ENCODE results near the gene EIF4G3. TPM values are rescaled to one million over a fixed set of nuclear protein-coding genes. Genes with fewer than 3 reads are reported as not detected.
"Not testable (repeated sequence)": the region's sequence is repeated elsewhere in the genome, so short reads cannot be mapped to it uniquely, and the experiment has no call there.

Gene EIF4G3
- total and polyA plus RNA-seq, 9 of the 15 experiments (the other 6 are each of a cell fraction or from before 2014, with no cell fraction given): 6.7 to 40.5 (median 32.1) TPM

- peak; percentile 90 for TF ChIP-seq ATF3 (IDR thresholded peaks at IDR 0.05)
- not testable (repeated sequence) for TF ChIP-seq ATF3 (CRISPR knock-in tag; conservative IDR thresholded peaks at IDR 0.05); NR2C2 (CRISPR knock-in tag; IDR thresholded peaks at IDR 0.05); TOE1 (CRISPR knock-in tag; IDR thresholded peaks at IDR 0.05; ENCODE audit: borderline replicate concordance, low read depth)
- peak; percentile 32 for TF ChIP-seq DACH1 (IDR thresholded peaks at IDR 0.05; ENCODE audit: partially characterized antibody)
- peak; percentile 70 to 73 for TF ChIP-seq NRF1 (conservative IDR thresholded peaks at IDR 0.05 in 1 of 2, IDR thresholded peaks at IDR 0.05 in 1 of 2)
- TF ChIP-seq TFAP4 (CRISPR knock-in tag; IDR thresholded peaks at IDR 0.05; ENCODE audit: borderline replicate concordance): peak; percentile 81
- peak; percentile 91 to 94 for TF ChIP-seq KDM1A (IDR thresholded peaks at IDR 0.05)
- peak; percentile 64; the same call in 1 of the 2 replicates for TF ChIP-seq ZNF395 (CRISPR knock-in tag; IDR thresholded peaks at IDR 0.05)
- peak; percentile 56 for TF ChIP-seq CBFA2T3 (IDR thresholded peaks at IDR 0.05)
- TF ChIP-seq NR2C2 (tag; IDR thresholded peaks at IDR 0.05): peak; percentile 57; the same call in 1 of the 2 replicates
- TF ChIP-seq TOE1 (IDR thresholded peaks at IDR 0.05; ENCODE audit: borderline replicate concordance): peak; percentile 73; the same call in 1 of the 2 replicates
- 0 out of 2 replicates have a peak, but pooled peaks have one; percentile 33 for TF ChIP-seq ZEB2 (IDR thresholded peaks at IDR 0.05)
Observed at GRCh38 chr1:21091053-21091690, 85.5 kb downstream of the EIF4G3 start (continued).

All from K562 (cell line).